Adipose tissue (tissue), 3 donors: ENCODE results near the gene GAL3ST3. TPM values are rescaled to one million over a fixed set of nuclear protein-coding genes. Genes with fewer than 3 reads are reported as not detected.
"Not testable (repeated sequence)": the region's sequence is repeated elsewhere in the genome, so short reads cannot be mapped to it uniquely, and the experiment has no call there.

Source experiments
- H3K27ac ChIP-seq: one replicate; pipeline ENCODE4 v1.5.1; 2013; ENCODE audit warnings: low read depth, low read length
- WGBS, 3 donors: extraction: QIAGEN DNeasy Blood & Tissue Kit; methylation state at CpG; one replicate each; pipeline ENCODE4 v1.1.7; 2013; 5-methylcytosine and 5-hydroxymethylcytosine counted together
- polyA plus RNA-seq, 3 donors: library from polyadenylated mRNA; stranded (reverse); fragments of 200-250 nt; gene quantifications; one replicate each; pipeline ENCODE4 v1.2.3, GENCODE V29; 2013
- donor health status: healthy with polysubstance abuse.
- donor health status: Bipolar disorder and iron deficiency.
- donor health status: healthy.

Gene GAL3ST3, protein sequence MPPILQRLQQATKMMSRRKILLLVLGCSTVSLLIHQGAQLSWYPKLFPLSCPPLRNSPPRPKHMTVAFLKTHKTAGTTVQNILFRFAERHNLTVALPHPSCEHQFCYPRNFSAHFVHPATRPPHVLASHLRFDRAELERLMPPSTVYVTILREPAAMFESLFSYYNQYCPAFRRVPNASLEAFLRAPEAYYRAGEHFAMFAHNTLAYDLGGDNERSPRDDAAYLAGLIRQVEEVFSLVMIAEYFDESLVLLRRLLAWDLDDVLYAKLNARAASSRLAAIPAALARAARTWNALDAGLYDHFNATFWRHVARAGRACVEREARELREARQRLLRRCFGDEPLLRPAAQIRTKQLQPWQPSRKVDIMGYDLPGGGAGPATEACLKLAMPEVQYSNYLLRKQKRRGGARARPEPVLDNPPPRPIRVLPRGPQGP
- under 1 TPM in 1 of 3 donors, not detected in 2; 0.64 TPM for polyA plus RNA-seq

DNA sequence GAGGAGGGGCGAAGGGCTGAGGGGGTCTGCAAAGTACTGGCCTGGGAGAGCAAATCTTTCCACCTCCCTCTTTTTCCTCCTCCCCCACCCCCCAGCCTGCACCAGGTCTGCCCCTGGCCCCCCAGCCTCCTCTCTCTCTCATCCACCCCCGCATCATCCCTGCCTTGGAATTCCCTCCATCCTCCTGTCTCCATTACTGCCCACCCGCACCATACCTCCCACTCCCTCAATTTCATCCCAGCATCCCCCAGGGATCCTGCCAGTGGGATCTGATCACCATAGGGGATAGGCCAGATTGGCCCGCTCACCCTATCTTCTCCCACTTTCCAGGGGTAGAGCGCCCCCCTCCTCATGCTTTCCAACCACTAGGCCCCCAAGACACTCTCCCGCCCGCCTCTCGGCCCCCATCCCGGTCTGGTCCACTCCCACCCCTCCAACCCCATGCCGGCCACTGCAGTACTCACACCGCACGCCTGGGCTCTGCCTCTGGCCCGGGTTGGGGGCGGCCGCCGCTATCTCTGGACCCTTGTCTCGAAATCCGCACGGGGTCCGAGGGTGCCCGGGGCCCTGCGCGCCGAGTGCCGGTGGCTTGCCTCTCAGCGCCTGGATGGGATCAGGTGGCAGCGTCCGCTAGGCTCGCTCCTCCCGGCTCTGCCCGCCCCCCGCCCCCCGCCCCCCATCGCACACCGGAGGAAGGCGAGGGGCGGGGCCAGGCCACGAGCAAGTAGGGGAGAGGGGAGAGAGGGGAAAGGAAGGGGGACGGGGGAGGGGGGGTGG is at the start of gene GAL3ST3:
GAL3ST3 (minus strand) TSS at position 615 of the 777 bp plus-strand sequence. CDS start 3,746 bp downstream, outside the sequence.
- H3K27ac ChIP-seq, result no peak within 1 kb of the TSS
- 9 to 18% (median 12%) methylated on average over 32 to 39 of the region's 39 CpGs for WGBS, 3 donors

DNA sequence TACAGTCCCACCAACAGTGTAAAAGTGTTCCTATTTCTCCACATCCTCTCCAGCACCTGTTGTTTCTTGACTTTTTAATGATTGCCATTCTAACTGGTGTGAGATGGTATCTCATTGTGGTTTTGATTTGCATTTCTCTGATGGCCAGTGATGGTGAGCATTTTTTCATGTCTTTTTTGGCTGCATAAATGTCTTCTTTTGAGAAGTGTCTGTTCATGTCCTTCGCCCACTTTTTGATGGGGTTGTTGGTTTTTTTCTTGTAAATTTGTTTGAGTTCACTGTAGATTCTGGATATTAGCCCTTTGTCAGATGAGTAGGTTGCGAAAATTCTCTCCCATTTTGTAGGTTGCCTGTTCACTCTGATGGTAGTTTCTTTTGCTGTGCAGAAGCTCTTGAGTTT is 43.2 kb upstream of the GAL3ST3 start:
- H3K27ac ChIP-seq, result not testable (repeated sequence)
- 95 to 100% (median 100%) methylated on average over 2 of the region's 2 CpGs for WGBS, 3 donors

DNA sequence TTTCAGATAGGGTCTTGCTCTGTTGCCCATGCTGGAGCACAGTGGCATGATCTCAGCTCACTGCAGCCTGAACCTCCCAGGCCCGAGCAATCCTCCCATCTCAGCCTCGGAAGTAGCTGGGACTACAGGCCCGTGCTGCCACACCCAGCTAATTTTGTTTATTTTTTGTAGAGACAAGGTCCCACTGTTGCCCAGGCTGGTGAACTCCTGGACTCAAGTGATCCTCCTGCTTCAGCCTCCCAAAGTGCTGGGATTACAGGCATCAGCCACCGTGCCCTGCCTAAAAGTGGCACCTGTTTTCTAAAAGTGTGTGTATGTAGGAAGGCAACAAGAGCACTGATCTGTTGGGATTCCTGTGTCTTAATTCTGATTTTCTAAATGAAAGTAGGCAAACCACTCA is 41.3 kb upstream of the GAL3ST3 start:
- WGBS, 3 donors, result 82 to 93% (median 88%) methylated on average over 4 of the region's 4 CpGs
- H3K27ac ChIP-seq, result no peak overlapping the region

DNA sequence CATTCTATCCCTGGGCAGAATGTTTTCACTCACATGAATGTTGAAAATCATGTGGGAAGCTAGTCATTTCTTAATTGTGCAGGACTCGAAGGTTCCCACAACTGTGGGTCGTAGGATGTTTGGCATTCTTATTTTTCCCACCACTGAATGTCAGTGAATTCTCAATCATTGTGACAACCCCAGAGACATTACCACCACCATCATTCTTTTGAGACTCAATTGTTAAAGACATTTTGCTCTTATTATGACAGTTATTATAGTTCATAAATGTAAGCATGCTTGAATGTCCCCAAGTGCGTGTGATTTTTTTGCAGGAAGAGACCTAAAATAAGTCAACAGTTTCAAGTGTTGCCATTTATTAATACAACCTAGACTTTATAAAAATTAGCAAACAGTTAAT is 40.1 kb upstream of the GAL3ST3 start:
- 78 to 83% (median 81%) methylated on average over 3 of the region's 3 CpGs for WGBS, 3 donors
- no peak overlapping the region for H3K27ac ChIP-seq

DNA sequence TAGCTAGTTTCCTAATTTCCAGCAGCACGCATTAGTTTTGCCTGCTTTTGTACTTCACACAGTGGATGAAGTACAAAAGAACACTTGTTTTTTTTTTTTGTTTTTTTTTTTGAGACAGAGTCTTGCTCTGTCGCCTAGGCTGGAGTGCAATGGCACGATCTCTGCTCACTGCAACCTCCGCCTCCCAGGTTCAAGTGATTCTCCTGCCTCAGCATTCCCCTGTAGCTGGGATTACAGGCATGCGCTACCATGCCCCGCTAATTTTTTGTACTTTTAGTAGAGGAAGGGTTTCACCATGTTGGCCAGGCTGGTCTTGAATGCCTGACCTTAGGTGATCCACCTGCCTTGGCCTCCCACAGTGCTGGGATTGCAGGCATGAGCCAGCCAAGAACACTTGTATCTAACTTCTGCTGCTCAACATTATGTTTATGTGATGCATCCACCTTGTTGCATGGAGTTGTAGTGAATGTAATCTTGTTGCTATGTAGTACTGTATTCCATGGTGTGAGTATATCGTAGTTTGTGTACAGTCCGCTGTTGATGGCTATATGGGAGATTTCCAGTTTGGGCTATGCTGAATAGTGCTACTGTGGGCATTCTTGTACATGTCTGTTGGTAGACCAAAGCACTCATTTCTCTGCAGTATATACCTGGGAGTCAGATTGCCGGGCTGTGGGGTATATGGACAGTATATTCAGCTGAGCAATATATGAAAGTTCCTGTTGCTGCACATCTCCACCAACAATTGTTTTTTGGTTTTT is 38.4 kb upstream of the GAL3ST3 start:
- 90 to 97% (median 97%) methylated on average over 9 of the region's 9 CpGs for WGBS, 3 donors
- no peak overlapping the region for H3K27ac ChIP-seq

DNA sequence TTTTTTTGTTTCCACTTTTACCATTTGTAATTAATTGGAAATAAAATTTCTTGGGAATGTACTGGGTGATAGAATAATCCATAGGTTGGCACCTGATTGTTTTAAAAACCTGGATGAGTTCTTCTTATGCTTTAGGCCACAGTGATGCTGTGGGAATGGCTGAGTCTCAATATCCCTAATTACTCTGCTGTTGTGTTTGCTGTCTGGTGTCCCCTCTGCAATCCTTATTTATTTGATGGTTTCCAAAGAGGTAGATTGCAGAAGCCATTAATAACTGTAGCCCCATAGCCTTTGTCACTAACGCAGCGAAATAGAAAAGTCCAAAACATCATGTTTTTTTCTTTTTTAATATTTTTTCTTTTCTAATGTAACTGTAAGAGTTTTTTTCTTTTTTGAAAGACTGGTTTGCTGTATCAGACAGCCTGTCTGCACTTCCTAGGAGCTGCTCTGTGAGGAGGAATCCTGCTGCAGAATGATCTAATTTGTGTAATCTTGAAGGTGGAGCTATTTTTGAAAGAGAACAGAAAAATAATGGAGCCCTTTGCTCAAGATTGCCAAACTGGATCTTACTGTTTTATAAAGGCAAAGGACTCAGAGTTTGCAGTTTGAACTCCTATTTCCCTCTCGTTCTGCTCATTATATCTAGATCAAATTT is 36.0 kb upstream of the GAL3ST3 start:
- WGBS, 3 donors, result 77 to 81% (median 79%) methylated on average over 3 of the region's 3 CpGs
- no peak overlapping the region for H3K27ac ChIP-seq

DNA sequence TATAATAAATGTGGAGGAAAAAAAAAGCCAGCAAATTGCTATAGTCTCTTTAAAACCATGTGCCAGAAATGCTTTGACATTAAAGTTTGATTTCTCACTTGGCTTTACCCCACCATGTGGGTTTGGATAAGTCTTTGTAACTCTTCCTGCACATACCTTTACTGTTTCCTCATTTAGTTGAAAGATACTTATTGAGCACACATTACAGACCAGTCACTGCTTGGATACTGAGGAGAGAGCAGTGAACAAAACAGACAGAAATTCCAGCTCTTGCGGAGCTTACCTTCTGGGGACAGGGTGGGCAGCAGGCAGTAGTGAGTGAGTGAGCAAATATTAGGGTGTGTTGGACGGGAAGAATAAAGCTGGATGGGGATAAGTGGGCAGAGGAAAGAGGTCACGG is 34.8 kb upstream of the GAL3ST3 start:
- 74 to 96% (median 95%) methylated on average over 3 of the region's 3 CpGs for WGBS, 3 donors
- no peak overlapping the region for H3K27ac ChIP-seq

DNA sequence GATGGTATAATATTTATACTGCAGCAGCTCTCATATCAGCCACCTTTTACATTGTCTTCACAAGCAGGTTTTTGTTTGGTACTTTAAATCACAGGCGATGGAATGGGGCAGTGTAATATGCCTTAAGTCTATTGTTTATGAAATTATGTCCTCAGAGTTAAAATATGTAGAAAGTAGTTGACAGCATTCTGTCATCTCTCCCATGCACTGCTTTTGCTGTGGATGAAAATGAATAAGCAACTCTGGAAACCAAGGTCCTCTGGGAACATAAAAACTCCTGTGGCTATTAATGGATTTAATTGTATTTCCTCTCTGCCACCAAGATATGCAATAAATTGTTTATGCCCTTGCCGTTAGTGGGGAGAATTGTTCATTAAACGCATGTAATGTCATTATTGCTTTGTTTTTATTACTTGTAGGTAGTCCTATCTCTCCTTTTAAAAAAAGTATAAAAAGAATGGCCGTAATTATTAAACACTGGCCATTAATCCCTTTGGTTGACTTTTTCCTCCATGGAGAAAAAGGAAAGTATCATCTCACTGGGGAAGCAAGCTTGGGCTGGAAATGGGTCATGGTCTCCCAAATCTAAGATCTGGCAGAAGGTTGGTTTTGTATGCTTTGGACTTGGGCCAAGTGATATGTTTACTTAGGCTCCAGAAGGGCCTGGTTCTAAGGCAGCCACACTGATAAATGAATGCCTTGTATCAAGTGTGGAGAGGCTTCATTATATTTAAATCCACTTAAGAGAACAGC is 34.2 kb upstream of the GAL3ST3 start:
- H3K27ac ChIP-seq, result no peak overlapping the region
- 35 to 67% (median 58%) methylated on average over 4 of the region's 4 CpGs for WGBS, 3 donors

DNA sequence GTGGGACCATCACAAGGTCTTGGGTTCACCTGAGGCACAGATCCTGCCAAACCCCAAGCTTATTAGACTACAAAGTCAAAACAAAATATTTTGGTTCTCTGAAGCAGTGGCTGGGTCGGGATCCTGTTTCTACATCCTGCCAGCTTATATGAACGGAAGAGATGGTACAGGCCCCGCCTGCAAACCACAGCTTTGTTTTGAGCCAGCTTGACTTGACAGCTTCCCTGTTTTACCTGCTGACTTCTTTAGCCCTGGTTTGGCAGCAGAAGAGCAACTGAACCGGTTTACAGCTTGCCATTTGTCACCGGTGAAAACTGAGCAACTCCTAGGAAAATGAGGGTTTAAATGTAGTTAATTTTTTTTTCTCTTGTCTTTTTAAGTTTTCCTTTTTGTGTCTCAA is 32.5 kb upstream of the GAL3ST3 start:
- no peak overlapping the region for H3K27ac ChIP-seq
- WGBS, 3 donors, result 13 to 26% (median 23%) methylated on average over 5 of the region's 5 CpGs

DNA sequence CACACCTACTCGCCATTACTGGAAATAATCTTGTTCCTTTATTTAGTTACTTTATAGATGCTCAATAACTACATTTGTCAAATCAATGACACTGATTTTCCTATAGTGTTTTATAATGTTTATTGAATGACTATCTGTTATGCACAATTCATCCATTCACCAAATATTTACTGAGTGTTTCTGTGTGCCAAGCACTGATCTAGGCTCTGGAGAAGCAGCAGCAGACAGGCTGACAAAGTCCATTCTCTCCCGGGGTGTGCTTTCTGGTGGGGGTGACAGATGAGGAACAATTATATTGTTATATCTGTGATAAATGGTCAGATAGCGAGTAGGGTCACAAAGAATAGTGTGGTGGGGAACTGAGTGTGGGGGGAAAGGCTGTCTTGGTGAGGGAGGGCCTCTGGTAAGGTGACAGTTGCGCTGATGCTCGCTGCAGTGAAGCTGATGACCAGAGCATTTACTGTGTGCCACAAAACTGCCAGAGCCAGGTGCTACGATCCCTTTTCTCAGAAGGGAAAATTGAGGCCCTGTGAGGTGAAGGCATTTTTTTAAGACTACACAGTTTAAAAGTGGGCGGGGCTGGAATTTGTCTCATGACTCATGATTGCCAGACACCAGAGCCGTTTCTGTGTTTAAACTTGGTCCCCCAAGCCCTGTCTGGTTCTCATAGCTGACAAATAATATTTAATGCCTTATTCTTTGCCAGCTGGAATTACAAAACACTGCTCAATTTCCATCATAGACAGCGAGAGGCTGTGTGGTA is 31.3 kb upstream of the GAL3ST3 start:
- 56 to 72% (median 62%) methylated on average over 9 of the region's 9 CpGs for WGBS, 3 donors
- H3K27ac ChIP-seq, result no peak overlapping the region

DNA sequence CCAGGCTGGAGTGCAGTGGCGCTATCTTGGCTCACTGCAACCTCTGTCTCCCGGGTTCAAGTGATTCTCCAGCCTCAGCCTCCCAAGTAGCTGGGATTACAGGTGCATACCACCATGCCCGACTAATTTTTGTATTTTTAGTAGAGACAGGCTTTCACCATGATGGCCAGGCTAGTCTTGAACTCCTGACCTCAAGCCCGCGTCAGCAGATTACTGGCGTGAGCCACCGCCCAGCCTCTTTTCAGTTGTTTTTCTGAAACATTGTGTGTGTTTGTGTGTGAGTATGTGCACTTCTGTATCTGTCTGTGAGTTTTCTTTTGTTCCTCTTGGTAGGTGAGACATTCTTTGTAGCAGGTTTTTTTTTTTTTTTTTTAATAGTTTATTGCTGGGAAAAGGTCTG is 30.0 kb upstream of the GAL3ST3 start:
- WGBS, 3 donors, result 89 to 92% (median 91%) methylated on average over 7 of the region's 7 CpGs
- H3K27ac ChIP-seq, result not testable (repeated sequence)

DNA sequence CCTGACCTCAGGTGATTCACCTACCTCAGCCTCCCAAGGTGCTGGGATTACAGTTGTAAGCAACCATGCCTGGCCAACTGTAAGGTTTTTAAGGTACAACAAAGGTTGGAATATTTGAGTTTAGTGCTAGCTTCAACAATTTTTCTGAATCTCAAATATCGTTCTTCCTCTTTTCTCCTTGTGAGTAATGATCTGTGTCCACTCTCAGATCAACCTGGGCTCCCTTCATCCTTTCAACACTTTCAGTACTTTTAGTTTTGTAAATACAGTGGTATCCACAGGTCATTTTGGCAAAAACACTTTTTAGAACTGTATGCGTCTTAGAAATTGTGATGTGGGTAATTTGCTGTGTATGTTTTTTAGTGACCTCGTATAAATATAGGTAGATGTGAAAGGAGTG is 29.0 kb upstream of the GAL3ST3 start:
- no peak overlapping the region for H3K27ac ChIP-seq
- WGBS, 3 donors, result 92 to 94% (median 94%) methylated on average over 3 of the region's 3 CpGs

DNA sequence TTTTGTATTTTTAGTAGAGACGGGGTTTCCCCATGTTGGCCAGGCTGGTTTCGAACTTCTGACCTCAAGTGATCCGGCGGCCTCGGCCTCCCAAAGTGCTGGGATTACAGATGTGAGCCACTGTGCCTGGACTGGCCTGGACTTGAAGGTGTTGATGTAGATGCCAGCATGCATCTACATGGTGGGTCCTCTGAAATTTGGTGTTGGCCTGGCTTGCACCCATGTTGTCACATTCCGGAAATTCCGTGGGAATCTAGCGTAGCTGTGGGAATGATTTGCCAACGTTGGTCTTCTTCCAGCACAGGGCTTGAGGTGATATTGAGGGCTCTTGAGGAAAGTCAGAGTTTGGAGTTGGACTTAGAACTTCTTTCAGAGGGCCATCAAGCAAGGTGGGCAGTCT is 27.6 kb upstream of the GAL3ST3 start:
- no peak overlapping the region for H3K27ac ChIP-seq

DNA sequence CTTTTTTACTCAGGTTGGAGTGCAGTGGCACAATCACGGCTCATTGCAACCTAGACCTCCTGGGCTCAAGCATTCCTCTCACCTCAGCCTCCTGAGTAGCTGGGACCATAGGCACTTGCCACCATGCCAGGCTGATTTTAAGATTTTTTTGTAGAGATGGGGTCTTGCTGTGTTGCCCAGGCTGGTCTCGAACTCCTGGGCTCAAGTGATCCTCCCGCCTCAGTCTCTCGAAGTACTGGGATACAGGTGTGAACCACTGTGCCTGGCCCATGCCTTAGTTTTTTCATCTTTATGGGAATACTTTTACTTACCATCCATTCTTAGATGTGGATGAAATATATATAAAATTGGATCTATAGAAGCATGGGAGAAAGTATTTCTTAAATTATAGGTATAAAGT is 26.3 kb upstream of the GAL3ST3 start:
- no peak overlapping the region for H3K27ac ChIP-seq
- WGBS, 3 donors, result 98 to 100% (median 99%) methylated on average over 4 of the region's 4 CpGs

More for the DNA sequence above, 27.6 kb upstream of the GAL3ST3 start:
- WGBS, 3 donors, result 79 to 90% (median 89%) methylated on average over 9 of the region's 9 CpGs

DNA sequence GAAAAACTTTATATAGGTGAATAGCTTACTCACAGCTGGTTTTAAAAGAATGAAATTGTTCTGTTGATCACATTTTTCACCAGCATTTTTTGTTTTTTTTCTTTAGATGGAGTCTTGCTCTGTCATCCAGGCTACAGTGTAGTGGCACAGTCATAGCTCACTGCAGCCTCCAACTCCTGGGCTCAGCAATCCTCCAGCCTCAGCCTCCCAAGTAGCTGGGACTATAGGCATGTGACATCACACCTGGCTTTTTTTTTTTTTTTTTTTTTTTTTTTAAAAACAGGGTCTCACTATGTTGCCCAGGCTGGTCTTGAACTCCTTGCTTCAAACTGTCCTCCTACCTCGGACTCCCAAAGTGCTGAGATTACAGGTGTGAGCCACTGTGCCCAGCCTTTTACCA is 24.7 kb upstream of the GAL3ST3 start:
- WGBS, 3 donors, result 93 to 100% (median 100%) methylated on average over 1 of the region's 1 CpG
- no peak overlapping the region for H3K27ac ChIP-seq

DNA sequence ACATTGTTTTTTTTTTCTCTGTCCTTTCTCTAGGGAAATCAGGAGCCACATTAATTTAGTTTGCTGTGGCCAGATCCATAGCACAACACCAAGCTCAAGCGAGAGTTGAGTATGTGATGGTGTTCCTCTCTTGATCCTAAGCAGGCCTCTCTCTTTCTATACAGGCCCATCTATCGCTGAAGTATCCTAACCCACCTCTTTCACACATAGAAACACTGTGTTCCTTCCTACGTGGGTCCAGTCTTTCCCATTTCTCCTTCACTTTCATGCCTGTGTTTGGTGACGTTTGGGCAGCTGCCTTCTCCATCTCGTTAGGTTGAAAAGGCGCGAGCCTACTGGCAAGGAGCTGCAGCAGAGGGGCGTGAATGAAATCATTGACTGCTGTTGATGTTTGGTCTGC is 23.6 kb upstream of the GAL3ST3 start:
- whole genome bisulfite sequencing, 3 donors, result 75 to 86% (median 85%) methylated on average over 8 of the region's 8 CpGs
- H3K27ac ChIP-seq, result no peak overlapping the region

DNA sequence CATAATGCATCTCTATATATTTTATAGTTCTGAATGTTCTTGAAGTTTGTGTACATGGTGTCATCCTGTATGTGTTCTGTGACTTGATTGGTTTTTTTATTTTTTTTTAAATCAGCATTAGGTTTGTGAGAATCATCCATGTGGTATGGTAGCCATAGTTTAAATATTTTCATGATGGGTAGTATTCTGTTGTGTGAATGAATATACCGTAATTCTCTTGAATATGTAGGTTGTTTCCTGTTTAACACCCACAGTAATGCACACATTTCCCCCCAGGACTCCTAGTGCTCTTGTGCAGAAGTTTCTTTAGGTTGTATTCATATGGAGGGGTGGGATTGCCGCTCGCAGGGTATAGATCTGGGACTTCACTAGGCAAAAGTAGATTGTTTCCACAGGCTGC is 23.1 kb upstream of the GAL3ST3 start:
- WGBS, 3 donors, result 80 to 96% (median 92%) methylated on average over 3 of the region's 3 CpGs
- H3K27ac ChIP-seq, result no peak overlapping the region
